ENCODE measurements around the gene PCNX3. TPM values are rescaled to one million over a fixed set of nuclear protein-coding genes. Genes with fewer than 3 reads are reported as not detected.
A peak's percentile ranks its signal among the peaks of the same experiment; 100 is the strongest.

PCNX3 gene
- polyA plus RNA-seq, 1 experiment: 9.7 TPM

GRCh38 chr11:65662799-65663638, 47.4 kb downstream of the PCNX3 start, which contains the start of gene RELA:
Gene RELA, minus strand, starts transcription at chr11:65662916. Its CDS starts 84 bp downstream, at chr11:65662832.
- peak within 1 kb of the TSS; percentile 98 for H3K4me3 ChIP-seq (ENCODE audit: low read depth, low read length)
- H3K27ac ChIP-seq (ENCODE audit: low read depth, low read length): peak within 1 kb of the TSS; percentile 98
- H3K9me3 ChIP-seq (ENCODE audit: control insufficient read depth, insufficient read depth, low read length): no peaks in the 10 kb centered on the region
- ChIA-PET POLR2A (interaction anchor here (0.5 to 3.0 kb wide), 10 partner anchors 10 to 253 kb away, joined by 3 to 24 read pairs (median 4); partner anchors contain the start of genes KAT5, PCNX3 and SIPA1), CTCF (interaction anchor here (0.6 to 1.1 kb wide), 5 partner anchors 26 to 299 kb away, joined by 3 to 5 read pairs (median 4); partner anchors contain the start of gene FIBP)
- no peaks in the 10 kb centered on the region for H3K27me3 ChIP-seq (ENCODE audit: control insufficient read depth, insufficient read depth, low read length)
- DNase-seq (ENCODE audit: low read depth, low spot score): peak; percentile 87
- TF ChIP-seq CTCF (IDR thresholded peaks at IDR 0.05; ENCODE audit: low read depth, low read length): no peak

GRCh38 chr11:65663639-65664200, 48.1 kb downstream of the PCNX3 start:
- POLR2A ChIA-PET: interaction anchor here (0.6 to 3.0 kb wide), 6 partner anchors 11 to 49 kb away, joined by 3 to 24 read pairs (median 8); partner anchors contain the start of genes KAT5, PCNX3 and SIPA1
- Histone ChIP-seq H3K27me3 (ENCODE audit: control insufficient read depth, insufficient read depth, low read length) (no peaks in the 10 kb centered on the region), H3K9me3 (ENCODE audit: control insufficient read depth, insufficient read depth, low read length) (no peaks in the 10 kb centered on the region), H3K27ac (ENCODE audit: low read depth, low read length) (peak overlapping the region; percentile 98), H3K4me3 (ENCODE audit: low read depth, low read length) (peak overlapping the region; percentile 98)
- DNase-seq (ENCODE audit: low read depth, low spot score): no peak
- CTCF ChIA-PET: interaction anchor here (0.5 to 1.1 kb wide), 5 partner anchors 27 to 298 kb away, joined by 3 to 7 read pairs (median 5); no protein-coding TSS in a partner anchor
- no peak for TF ChIP-seq CTCF (IDR thresholded peaks at IDR 0.05; ENCODE audit: low read depth, low read length)

- H3K4me3 ChIP-seq (ENCODE audit: low read depth, low read length): no peak overlapping the region
- CTCF ChIA-PET: no interaction called here
- H3K9me3 ChIP-seq (ENCODE audit: control insufficient read depth, insufficient read depth, low read length): no peaks in the 10 kb centered on the region
- TF ChIP-seq CTCF (IDR thresholded peaks at IDR 0.05; ENCODE audit: low read depth, low read length): no peak
- POLR2A ChIA-PET: no interaction called here
- no peak overlapping the region for H3K27ac ChIP-seq (ENCODE audit: low read depth, low read length)
- H3K27me3 ChIP-seq (ENCODE audit: control insufficient read depth, insufficient read depth, low read length): no peaks in the 10 kb centered on the region
- no peak for DNase-seq (ENCODE audit: low read depth, low spot score)
Measured at GRCh38 chr11:65672180-65672860, 56.7 kb downstream of the PCNX3 start.

GRCh38 chr11:65672982-65673381, 57.4 kb downstream of the PCNX3 start:
- no peak overlapping the region for H3K4me3 ChIP-seq (ENCODE audit: low read depth, low read length)
- H3K27ac ChIP-seq (ENCODE audit: low read depth, low read length): no peak overlapping the region
- no peak for TF ChIP-seq CTCF (IDR thresholded peaks at IDR 0.05; ENCODE audit: low read depth, low read length)
- no peaks in the 10 kb centered on the region for H3K9me3 ChIP-seq (ENCODE audit: control insufficient read depth, insufficient read depth, low read length)
- no peaks in the 10 kb centered on the region for H3K27me3 ChIP-seq (ENCODE audit: control insufficient read depth, insufficient read depth, low read length)
- no peak for DNase-seq (ENCODE audit: low read depth, low spot score)
- POLR2A ChIA-PET: no interaction called here
- CTCF ChIA-PET: interaction anchor here (1.3 kb wide), 1 partner anchor 79 kb away, joined by 4 read pairs; no protein-coding TSS in a partner anchor

Measured in AG04450 (cell line).